Stimulated activated memory B cell treated with anti-CD40 and anti-IgM and Interleukin-4, amounts not matched to agents 10 μg/mL and 1 μg/mL and 100 μg/mL, for 72 hours (primary cell): ENCODE results near the gene EMSY.

Source experiments
- ATAC-seq: fragments of 150-1000 bp; cut with Tn5 transposase; 2 replicates; pipeline ENCODE4 v1.10.0; 2021
- H3K27ac Mint-ChIP-seq: one replicate; pipeline ENCODE4 v1.8.0; 2022; ENCODE audit warnings: mild to moderate bottlenecking, mixed read lengths
- H3K27me3 Mint-ChIP-seq: one replicate; pipeline ENCODE4 v1.8.0; 2022; ENCODE audit warnings: mixed read lengths
- H3K36me3 Mint-ChIP-seq: one replicate; pipeline ENCODE4 v1.8.0; 2022; ENCODE audit warnings: mixed read lengths
- H3K4me1 Mint-ChIP-seq: one replicate; pipeline ENCODE4 v1.8.0; 2022; ENCODE audit warnings: mixed read lengths
- H3K4me3 Mint-ChIP-seq: one replicate; pipeline ENCODE4 v1.8.0; 2022; ENCODE audit warnings: mild to moderate bottlenecking, moderate library complexity, mixed read lengths
- H3K9me3 Mint-ChIP-seq: one replicate; pipeline ENCODE4 v1.8.0; 2022; ENCODE audit warnings: mixed read lengths

EMSY gene

DNA sequence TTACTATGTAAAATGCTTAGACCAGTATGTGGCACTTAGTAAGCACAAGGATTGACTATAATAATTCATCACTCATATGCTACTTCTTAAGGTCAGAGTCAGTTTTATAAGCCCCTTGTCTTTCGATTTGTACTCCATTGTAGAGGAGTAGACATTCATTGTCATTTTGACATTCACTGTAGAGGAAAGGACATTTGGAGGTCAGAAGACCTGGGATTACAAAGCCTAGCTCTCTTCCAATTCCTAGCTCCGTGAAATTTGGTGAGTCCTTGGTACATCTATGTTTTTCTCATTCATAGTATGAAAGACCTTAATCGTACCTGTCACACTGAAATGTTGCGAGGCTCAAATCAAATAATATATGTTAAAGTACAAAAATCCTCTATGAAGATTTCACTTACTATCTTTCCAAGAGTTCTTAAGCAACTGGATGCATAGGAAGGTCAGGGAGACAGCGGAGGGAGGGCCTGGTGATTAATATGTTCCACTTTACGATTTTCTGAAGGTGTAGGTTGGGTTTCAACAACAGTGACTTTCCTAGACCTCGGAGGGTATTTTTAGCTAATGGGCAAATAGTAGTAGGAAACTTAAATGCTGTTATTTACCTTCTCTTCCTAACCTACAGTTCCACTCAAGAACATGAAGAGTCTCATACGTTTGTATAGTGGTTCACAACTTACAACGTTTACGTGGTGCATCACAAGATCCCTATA, 1.4 kb upstream of the EMSY start:
- Mint-ChIP-seq H3K4me1 (peaks cover 39% of the 10 kb centered on the region), H3K4me3 (peak overlapping the region; percentile 95), H3K36me3 (no peaks in the 10 kb centered on the region), H3K27me3 (no peaks in the 10 kb centered on the region), H3K27ac (peak overlapping the region; percentile 90), H3K9me3 (no peaks in the 10 kb centered on the region)
- no peak for ATAC-seq

DNA sequence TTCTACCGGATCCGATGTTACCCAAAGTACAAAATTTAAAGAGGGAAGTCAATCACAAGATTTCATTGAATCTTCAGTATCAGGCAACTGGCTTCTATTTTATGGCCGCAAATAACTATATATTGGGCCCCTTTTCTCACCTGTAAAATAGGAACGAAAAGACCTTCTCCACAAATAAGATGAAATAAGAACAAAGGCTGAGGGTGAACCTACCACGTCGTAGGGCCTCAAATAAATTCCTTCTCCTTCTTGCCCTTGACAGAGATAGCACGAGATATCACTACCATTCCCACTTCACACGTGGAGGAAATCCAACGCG, 794 bp upstream of the EMSY start:
- ATAC-seq: no peak
- Mint-ChIP-seq H3K27ac (peak overlapping the region; percentile 90), H3K27me3 (no peaks in the 10 kb centered on the region), H3K36me3 (peaks cover 5% of the 10 kb centered on the region), H3K9me3 (no peaks in the 10 kb centered on the region), H3K4me3 (peak overlapping the region; percentile 95), H3K4me1 (peaks cover 43% of the 10 kb centered on the region)

DNA sequence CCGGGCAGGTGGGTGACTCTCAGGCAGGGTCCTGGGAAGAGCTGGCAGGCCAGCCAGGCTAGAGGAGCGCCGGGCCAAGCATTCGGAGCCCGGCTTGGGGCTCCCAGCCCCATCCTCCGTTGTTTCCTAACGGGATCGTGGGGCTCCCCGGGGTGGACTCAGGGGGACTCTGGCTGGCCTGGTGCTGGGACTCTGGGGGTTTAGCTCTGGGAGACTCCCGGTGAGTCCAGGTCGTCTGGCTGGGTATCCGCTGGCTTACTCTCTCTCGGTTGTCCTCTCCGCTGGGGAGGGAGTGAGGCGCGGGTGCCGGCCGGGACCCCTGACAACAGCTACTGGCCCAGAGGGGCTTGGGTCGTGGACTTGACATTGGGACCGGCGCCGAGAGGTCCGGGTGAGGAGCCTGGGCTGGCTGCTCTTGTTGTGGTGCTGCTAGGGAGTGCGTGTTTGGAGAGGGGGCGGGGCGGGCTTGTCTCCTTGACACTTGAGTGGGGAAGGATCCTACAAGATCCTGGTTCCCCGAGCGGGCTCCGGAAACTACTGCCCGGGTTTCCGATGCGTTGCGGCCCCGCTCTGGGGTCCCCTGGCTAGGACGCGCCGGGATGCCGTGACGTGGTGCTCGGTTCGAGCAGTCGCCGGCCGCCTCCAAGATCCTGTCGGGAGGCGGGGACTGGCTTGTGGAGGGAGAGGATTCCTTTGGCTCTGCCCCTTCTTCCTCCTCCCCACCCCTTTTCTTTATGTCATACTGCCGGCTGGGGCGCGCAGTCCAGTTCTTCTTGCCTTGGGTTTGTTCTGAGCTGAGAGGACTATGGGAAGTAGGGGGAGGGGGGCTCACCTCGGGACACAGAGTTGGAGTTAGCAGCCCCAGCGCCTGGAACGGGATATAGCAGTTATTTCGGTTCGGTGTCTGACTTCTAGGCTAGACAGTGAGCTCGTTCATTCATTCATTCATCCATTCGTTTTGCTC, 585 bp downstream of the EMSY start:
- Mint-ChIP-seq H3K36me3 (peaks cover 19% of the 10 kb centered on the region), H3K4me3 (peak overlapping the region; percentile 95), H3K27me3 (no peaks in the 10 kb centered on the region), H3K9me3 (no peaks in the 10 kb centered on the region), H3K27ac (peak overlapping the region; percentile 90), H3K4me1 (peaks cover 45% of the 10 kb centered on the region)
- peak; percentile 37 for ATAC-seq

DNA sequence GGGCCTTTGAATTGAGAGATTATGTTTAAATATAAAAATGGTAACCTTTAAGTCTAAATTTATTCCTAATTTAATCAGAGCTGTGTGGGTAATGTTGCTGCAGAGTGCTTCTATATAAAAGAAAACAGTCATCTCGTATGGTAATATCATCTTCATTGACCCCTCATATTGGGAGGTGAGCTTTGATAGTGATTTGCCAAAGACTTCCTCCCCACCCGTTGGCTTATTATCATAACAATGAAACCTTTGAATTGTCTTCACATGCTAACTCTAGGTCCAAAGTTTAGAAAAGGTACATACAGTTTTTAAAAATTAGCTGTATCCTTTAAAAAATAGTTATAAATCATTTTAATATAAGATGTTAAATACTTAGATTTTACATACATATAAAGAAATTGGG, 3.7 kb downstream of the EMSY start:
- no peak for ATAC-seq
- peaks cover 33% of the 10 kb centered on the region for H3K36me3 Mint-ChIP-seq
- H3K4me1 Mint-ChIP-seq: peaks cover 30% of the 10 kb centered on the region
- H3K27ac Mint-ChIP-seq: no peak overlapping the region
- H3K27me3 Mint-ChIP-seq: no peaks in the 10 kb centered on the region
- H3K4me3 Mint-ChIP-seq: no peak overlapping the region
- H3K9me3 Mint-ChIP-seq: no peaks in the 10 kb centered on the region

DNA sequence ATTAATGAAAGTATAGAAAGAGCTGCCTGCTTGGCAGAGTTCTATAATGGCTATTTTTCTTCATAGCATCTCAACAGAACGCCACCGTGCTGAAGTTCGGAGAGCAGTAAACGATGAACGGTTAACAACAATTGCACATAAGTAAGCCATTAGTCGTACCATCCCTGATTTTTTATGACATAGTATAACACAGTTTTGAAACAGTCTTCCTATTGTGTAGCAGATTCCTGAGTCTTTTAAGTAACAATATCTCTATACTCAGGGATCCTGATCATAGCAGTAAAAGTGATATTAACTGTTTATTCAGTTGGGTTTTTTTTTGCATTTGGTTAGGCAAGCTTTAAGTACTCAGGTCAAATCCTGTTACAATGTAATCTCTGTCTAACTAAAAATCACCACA, 8.4 kb downstream of the EMSY start:
- H3K27ac Mint-ChIP-seq: no peak overlapping the region

DNA sequence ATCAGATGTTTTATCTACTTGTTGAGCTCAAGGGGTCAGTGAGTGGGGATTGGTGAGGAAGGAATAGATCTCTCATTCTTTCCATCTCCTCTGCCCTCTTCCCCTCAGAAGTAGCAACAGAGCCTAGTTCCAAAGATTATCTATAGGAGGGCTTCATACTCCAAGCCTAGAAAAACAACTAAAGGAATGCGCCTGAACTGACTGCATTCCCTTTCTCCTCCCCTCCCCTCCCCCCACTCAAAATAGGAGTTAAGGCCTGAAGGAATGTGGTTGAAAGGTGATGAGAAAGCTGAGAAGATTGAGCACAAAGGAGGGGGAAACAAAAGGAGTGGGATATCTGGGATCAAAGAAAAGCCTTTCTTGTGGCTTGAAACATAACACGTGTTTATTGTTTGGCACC, 10.5 kb downstream of the EMSY start:
- ATAC-seq: no peak
- H3K4me1 Mint-ChIP-seq: no peaks in the 10 kb centered on the region
- H3K27ac Mint-ChIP-seq: no peak overlapping the region
- no peak overlapping the region for H3K4me3 Mint-ChIP-seq
- no peaks in the 10 kb centered on the region for H3K9me3 Mint-ChIP-seq
- no peaks in the 10 kb centered on the region for H3K27me3 Mint-ChIP-seq
- peaks cover 29% of the 10 kb centered on the region for H3K36me3 Mint-ChIP-seq

More for the DNA sequence above, 8.4 kb downstream of the EMSY start:
- Mint-ChIP-seq H3K9me3 (no peaks in the 10 kb centered on the region), H3K36me3 (peaks cover 33% of the 10 kb centered on the region), H3K4me3 (no peak overlapping the region), H3K27me3 (no peaks in the 10 kb centered on the region), H3K4me1 (peaks cover 6% of the 10 kb centered on the region)
- no peak for ATAC-seq

DNA sequence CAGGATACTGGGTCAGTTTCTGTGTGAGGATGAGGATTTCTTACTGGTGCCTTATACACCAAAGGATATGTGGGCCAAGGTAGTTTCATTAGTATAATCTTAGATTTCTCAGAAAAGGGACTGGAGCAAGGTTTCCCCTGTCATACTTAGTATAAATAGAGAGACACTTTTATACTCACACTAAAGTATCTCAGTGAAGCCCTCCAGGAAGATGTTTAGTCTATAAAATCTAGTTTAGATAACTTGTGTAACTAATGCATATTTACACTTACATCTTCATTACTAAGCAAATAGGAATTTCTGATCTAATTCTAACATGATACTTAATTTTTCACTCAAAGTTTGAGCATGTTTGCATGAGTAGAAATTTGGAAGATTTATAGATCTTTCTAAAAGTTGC, 11.1 kb downstream of the EMSY start:
- Mint-ChIP-seq H3K27me3 (no peaks in the 10 kb centered on the region), H3K4me3 (no peak overlapping the region), H3K36me3 (peaks cover 31% of the 10 kb centered on the region), H3K4me1 (peaks cover 4% of the 10 kb centered on the region), H3K27ac (no peak overlapping the region), H3K9me3 (no peaks in the 10 kb centered on the region)
- no peak for ATAC-seq

DNA sequence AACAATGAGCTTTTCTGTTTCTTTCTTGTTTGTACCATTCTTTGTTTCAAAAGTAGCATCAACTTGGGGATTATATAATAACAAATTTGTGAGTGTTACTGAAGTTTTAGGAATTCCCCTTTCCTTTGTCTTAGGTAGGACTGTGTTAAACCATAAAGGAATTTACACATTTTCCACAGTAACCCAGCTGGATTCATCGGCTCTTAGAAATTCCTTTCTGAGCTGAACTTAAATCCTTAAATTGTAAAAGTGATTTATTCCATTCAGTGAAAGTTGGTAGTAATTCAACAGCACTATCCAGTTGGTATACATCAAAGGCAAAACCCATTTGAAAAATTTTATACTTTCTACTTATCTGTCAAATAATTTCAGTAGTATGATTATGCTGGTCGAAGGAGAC, 11.8 kb downstream of the EMSY start:
- no peak for ATAC-seq
- Mint-ChIP-seq H3K27me3 (no peaks in the 10 kb centered on the region), H3K36me3 (peaks cover 29% of the 10 kb centered on the region), H3K4me1 (peaks cover 5% of the 10 kb centered on the region), H3K4me3 (no peak overlapping the region), H3K27ac (no peak overlapping the region), H3K9me3 (no peaks in the 10 kb centered on the region)

DNA sequence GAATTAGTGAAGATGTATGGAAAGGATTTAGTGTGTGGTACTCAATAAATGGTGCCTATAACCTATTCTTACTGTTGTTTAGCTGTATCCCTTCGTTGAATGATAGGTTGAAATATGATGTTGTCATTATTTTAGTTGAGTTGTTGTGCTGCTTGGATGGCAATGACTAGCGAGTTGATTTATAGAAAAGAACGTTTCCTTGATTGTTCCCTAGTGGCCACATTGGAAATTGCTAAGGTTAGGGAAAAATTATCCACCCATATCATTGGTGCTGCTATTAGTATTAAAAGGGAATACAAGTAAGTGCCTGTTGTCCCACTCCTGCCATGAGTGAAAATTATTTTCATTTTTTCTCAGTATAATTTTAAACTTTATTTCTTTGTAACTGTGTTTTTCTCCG, 14.5 kb downstream of the EMSY start:
- H3K4me3 Mint-ChIP-seq: no peak overlapping the region
- no peak for ATAC-seq
- no peaks in the 10 kb centered on the region for H3K9me3 Mint-ChIP-seq
- peaks cover 5% of the 10 kb centered on the region for H3K4me1 Mint-ChIP-seq
- H3K27ac Mint-ChIP-seq: no peak overlapping the region
- no peaks in the 10 kb centered on the region for H3K27me3 Mint-ChIP-seq
- peaks cover 41% of the 10 kb centered on the region for H3K36me3 Mint-ChIP-seq

DNA sequence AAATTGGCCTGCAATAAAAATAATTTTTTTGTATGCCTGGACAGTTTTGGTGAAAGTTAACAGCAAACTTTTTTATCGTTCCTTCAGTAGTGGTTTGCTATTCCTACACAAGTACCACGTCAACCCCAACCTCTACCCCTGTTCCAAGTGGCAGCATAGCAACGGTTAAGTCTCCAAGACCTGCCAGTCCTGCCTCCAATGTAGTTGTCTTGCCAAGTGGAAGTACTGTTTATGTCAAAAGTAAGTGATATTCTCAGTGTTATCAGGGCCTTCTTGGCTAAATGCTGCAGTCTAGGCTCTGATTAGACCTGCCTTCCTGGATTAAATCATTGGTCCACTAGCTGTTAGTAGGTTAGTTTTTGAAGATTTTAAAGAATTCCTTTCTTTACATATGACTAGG, 15.0 kb downstream of the EMSY start:
- Mint-ChIP-seq H3K36me3 (peaks cover 47% of the 10 kb centered on the region), H3K27ac (no peak overlapping the region), H3K27me3 (no peaks in the 10 kb centered on the region), H3K9me3 (no peaks in the 10 kb centered on the region), H3K4me1 (peaks cover 5% of the 10 kb centered on the region), H3K4me3 (no peak overlapping the region)
- ATAC-seq: no peak

DNA sequence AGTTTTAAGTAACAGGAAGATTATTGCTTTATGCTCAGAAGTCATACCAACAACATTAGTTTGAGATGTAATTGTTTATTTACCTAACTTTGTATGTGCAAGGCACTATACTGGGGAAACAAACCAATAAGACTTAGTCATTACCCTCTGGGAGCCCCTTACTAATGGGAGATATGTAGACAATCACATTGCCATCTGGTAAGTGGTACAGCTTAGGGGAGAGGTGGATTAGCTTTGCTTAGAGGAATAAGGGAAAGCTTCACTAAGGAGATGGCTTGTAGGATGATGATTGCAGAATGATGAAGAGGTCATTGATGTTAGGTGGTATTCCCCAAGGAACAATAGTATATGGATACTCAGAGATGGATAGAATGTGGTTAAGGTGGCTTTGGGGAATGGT, 17.5 kb downstream of the EMSY start:
- H3K4me1 Mint-ChIP-seq: peaks cover 5% of the 10 kb centered on the region
- H3K27ac Mint-ChIP-seq: no peak overlapping the region
- ATAC-seq: no peak
- no peak overlapping the region for H3K4me3 Mint-ChIP-seq
- peaks cover 68% of the 10 kb centered on the region for H3K36me3 Mint-ChIP-seq
- no peaks in the 10 kb centered on the region for H3K9me3 Mint-ChIP-seq
- H3K27me3 Mint-ChIP-seq: no peaks in the 10 kb centered on the region

DNA sequence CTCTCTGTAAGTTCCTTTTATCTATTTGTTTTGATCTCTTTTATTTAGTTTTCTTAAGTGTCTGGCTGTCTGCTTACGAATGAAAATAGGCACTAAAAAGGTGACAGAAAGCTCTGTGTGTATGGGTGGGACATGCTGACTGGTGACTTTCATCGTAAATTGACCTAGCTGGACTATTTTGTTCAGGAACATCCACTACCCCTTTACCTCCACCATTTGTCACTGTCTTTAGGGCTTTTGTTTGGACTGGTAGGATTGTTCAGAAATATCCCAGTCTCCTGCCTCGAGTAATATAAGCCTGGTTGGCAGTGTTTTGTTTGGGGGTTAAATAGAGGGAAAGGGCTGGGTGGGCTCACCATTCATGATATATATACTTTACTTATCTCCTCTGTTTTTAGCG, 20.9 kb downstream of the EMSY start:
- Mint-ChIP-seq H3K4me1 (peaks cover 7% of the 10 kb centered on the region), H3K27ac (no peak overlapping the region), H3K9me3 (no peaks in the 10 kb centered on the region), H3K4me3 (no peak overlapping the region), H3K27me3 (no peaks in the 10 kb centered on the region), H3K36me3 (peaks cover 61% of the 10 kb centered on the region)
- ATAC-seq: no peak

DNA sequence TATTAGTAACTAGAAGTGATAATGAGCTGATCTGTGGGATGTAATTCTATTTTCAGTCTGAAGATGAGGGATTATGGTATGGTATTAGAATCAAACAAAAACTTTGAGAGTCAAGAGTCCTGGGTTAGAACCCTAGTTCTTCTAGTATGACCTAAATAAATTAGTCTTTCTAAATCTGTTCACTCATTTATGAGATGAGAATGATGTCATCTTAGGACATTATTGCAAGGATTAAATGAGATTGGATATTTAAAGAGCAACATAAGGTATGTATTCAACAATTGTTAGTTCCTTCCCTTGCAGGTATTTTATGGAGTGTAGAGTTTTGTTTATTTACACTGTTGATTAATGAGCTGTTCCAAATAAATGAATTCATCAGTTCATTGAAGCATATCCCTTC, 21.8 kb downstream of the EMSY start:
- Mint-ChIP-seq H3K4me1 (peaks cover 7% of the 10 kb centered on the region), H3K27ac (no peak overlapping the region), H3K27me3 (no peaks in the 10 kb centered on the region), H3K9me3 (no peaks in the 10 kb centered on the region), H3K4me3 (no peak overlapping the region), H3K36me3 (peaks cover 63% of the 10 kb centered on the region)
- ATAC-seq: no peak

DNA sequence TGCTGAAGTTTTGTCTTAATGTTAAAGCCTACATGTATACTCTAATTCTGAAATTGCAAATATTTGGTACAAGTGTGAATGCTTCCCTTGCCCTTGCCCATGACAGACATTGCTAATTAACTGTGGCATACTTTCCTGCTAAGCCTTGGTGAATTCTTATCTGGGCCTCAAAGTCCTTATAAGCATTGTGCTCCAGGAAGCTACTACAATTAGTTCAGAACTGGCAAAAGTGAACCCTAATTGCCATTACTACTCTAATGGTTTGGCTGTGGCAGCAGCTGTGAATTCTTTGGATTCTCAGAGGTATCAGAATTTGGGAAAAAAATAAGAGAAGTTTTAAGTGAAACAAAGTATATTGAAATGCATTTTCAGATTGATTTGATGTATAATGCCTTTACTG, 24.3 kb downstream of the EMSY start:
- Mint-ChIP-seq H3K27ac (no peak overlapping the region), H3K4me1 (peaks cover 7% of the 10 kb centered on the region), H3K36me3 (peaks cover 67% of the 10 kb centered on the region), H3K9me3 (no peaks in the 10 kb centered on the region), H3K27me3 (no peaks in the 10 kb centered on the region), H3K4me3 (no peak overlapping the region)
- no peak for ATAC-seq

DNA sequence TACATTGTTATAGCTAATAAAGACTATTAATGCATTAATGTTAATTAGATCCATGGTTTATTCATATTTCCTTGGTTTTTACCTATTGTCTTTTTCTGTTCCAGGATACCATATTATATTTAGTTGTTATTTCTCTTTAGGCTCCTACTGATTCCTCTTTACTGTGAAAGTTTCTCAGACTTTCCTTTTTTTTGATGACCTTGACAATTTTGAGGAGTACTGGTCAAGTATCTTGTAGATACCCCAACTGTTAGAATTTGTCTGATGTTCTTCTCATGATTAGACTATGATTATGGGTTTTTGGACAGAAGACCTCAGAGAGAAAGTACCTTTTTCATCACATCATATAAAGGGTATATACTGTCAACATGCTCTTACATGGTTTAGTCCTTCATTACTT, 26.6 kb downstream of the EMSY start:
- H3K36me3 Mint-ChIP-seq: peaks cover 67% of the 10 kb centered on the region

DNA sequence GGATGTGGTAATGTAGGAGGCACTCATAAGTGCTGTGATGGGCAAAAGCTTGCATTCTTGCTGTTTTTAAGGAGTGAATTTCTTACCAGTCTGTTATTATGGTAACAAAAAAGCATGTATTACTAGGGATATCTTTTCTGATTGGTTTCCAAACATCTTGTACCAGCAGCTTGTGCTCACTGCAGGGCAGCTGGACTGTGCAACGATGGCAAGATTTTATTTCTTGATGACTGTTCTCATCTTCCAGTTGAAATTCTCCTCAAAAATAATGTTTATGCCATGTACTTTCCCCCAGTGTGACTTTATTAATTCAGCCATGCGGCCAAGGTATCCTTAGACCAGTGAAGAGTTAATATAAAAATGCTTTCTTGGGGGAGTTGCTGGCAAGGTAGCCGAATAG, 35.4 kb downstream of the EMSY start:
- no peak for ATAC-seq
- Mint-ChIP-seq H3K4me3 (no peak overlapping the region), H3K4me1 (no peaks in the 10 kb centered on the region), H3K27me3 (no peaks in the 10 kb centered on the region), H3K27ac (no peak overlapping the region), H3K9me3 (peaks cover 5% of the 10 kb centered on the region), H3K36me3 (peaks cover 65% of the 10 kb centered on the region)

More for the DNA sequence above, 26.6 kb downstream of the EMSY start:
- Mint-ChIP-seq H3K4me1 (peaks cover 7% of the 10 kb centered on the region), H3K27ac (no peak overlapping the region), H3K27me3 (no peaks in the 10 kb centered on the region), H3K9me3 (no peaks in the 10 kb centered on the region), H3K4me3 (no peak overlapping the region)
- ATAC-seq: no peak
